OCI-LY1 (cell line): ENCODE measurements around the gene PRSS53.

Experiments
- EZH2 ChIP-seq: fragments of 200-600 bp; sonication (generic), shearing (Covaris generic); IDR thresholded peaks from 2 replicates; pipeline ENCODE4 v1.8.0; 2017; ENCODE audit warnings: borderline replicate concordance, mixed run types, mild to moderate bottlenecking, antibody characterized with exemption, low read length, moderate library complexity, mixed read lengths
- TF ChIP-seq, protein P1 (sequence below): fragments of 200-600 bp; sonication (generic), shearing (Covaris generic); IDR thresholded peaks from 2 replicates; pipeline ENCODE4 v1.5.1; 2017; ENCODE audit warnings: mild to moderate bottlenecking, antibody characterized with exemption, low read length, moderate library complexity, mixed read lengths

DNA sequence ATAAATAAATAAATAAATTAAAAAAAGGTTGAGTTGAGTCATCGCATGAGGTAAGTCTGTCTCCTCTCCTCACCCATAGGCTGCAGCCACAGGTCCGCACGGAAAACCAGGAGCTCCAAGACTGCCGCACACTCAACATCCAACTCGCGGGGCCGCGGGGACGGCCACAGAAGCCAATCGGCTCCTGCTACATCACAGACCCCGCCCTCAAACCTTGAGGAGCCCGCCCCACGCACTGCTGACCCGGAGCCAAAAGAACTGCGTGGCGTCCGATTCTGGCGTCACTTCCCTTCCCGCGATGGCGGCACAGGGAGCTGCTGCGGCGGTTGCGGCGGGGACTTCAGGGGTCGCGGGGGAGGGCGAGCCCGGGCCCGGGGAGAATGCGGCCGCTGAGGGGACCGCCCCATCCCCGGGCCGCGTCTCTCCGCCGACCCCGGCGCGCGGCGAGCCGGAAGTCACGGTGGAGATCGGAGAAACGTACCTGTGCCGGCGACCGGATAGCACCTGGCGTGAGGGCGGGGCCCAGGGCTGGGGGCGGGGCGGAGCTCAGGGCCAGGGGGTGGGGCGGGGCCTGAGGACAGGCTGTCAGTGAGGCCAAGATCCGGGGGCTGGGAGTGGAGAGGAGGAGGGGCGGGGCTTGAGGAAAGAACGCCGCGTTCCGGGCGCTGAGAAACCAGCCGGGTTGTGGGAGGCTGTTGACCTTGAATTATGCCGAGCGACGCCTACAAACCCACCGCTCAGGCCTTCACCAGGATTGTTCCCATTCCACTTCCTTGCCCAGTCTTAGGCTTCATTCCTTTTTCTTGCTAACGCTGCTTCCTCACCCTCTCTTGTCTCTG, 28.9 kb upstream of the PRSS53 start, which contains the start of gene KAT8:
- TF ChIP-seq, protein P1, sequence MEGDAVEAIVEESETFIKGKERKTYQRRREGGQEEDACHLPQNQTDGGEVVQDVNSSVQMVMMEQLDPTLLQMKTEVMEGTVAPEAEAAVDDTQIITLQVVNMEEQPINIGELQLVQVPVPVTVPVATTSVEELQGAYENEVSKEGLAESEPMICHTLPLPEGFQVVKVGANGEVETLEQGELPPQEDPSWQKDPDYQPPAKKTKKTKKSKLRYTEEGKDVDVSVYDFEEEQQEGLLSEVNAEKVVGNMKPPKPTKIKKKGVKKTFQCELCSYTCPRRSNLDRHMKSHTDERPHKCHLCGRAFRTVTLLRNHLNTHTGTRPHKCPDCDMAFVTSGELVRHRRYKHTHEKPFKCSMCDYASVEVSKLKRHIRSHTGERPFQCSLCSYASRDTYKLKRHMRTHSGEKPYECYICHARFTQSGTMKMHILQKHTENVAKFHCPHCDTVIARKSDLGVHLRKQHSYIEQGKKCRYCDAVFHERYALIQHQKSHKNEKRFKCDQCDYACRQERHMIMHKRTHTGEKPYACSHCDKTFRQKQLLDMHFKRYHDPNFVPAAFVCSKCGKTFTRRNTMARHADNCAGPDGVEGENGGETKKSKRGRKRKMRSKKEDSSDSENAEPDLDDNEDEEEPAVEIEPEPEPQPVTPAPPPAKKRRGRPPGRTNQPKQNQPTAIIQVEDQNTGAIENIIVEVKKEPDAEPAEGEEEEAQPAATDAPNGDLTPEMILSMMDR = no peak
- no peak for TF ChIP-seq EZH2
